Posterior cingulate gyrus (tissue), 11 donors: ENCODE results near the gene TGFBI.

Experiments
- DNase-seq, 10 donors: peaks; one replicate each; pipeline versions ENCODE4 v3.0.0 to v3.0.0-alpha.2; 2020 to 2021; ENCODE audit warnings: mixed read lengths in 3 of 10
- intact Hi-C: fragments of 100-400 bp; cut with DNase I; formaldehyde crosslinking; loops from one replicate; pipeline ENCODE4 v1.15.1; 2023

TGFBI gene

DNA sequence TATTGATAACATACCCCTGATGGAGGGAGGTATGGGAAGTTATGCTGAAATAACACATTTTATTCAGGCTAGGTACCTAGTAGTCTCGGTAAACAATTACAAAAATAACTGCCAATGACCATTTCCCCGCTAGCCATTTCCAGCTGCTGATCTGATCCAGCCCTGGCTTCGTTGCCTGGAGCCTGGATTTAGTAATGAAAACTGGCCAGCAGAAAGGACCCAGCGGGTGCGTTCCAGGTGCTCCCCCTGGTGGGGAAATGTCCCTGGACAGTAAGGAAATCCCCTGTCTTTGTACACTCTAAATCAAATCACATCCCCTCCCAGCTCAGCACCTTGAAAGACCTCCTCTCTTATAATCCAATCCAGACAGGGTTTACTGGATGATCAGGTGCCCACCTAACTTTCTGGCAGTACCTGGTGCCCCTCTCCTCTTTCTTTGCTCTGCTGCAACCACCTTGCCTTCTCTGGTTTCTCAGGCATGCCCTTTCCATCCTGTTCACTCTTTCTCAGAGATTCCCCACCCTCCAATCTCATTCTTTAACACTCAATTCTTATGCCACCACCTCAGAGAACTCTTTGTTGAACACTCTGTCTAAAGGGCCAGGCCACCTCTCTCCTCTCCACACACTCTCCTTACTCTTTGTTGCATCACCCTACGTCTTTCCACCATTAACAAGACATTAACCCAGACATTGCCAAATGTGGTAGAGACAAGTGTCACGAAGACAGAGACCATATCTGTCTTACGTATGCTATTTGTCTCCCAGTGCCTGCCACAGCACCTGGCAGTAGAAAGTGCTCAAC is 53.8 kb downstream of the TGFBI start:
- intact Hi-C loops: loop anchor here (10.0 kb wide), 1 partner anchor 138 kb away; no protein-coding TSS in a partner anchor
- DNase-seq: peak in 5 of 10 donors; percentile 19 to 56 (median 48)

DNA sequence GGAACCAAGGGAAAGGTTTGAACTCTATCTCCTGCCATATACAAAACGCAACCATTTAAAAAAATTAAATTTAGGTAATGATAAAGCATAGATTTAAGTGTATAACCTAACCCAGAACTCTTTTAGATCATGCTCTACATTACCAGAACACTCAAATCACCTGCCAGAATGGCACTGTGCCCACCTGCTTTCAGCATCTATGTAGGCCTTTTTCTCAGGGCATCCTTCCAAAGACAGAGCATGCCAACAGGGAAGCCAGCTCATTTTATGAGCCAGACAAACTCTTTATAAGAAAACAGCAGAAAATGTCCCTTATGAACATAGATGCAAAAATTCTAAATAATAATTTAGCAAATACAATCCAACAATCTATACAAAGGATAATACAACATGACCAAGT is 55.9 kb downstream of the TGFBI start:
- intact Hi-C loops: loop anchor here (10.0 kb wide), 1 partner anchor 140 kb away; no protein-coding TSS in a partner anchor
- DNase-seq: peak in 3 of 10 donors; percentile 20 to 29 (median 23)

- intact Hi-C loops: loop anchor here (10.0 kb wide), 1 partner anchor 142 kb away; no protein-coding TSS in a partner anchor
- no peak for DNase-seq
Observed at GRCh38 chr5:136086783-136087566, 58.2 kb downstream of the TGFBI start.

DNA sequence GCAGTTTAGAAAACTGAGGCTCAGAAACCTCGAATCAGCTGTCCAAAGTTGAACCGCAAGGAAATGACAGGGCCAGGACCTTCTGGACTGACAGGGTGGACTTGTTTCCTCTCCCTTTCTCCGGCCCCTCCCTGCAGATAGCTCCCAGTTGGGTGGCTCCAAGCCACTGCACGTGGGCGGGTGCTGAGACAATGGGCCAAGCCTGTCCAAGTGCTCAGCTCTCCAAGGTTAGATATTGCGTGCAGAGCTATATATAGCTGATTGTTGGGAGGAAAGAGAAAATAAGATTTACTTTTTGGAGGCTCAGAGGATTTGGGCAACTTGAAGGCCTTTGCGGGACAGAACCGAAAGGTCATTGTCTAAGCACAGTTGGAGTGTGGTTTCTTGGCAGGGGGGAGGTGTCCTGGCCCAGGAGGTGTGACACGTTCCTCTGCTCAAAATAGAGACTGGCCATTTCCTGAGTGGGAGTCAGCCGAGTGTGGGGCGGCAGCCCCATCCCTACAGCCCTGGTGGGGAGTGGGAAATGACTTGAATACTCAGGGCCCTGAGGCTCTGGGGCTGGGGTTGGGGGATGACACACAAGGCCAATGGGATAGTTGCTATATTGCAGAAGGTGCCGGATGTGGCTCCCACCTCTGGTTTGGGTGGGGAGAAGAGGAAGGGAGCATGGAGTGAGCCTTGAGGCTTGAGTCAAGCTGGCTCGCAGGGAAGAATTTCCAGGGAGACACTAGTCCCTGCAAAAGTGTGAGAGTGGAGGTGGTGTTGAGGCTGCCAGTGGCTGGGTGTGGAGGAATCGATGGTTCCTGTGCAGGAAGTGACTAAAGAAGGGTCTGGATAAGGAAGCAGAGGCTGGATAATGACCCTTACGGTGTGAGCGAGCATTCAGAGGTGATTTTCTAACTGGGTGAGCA is 59.4 kb downstream of the TGFBI start:
- DNase-seq: peak in 1 of 10 donors; percentile 80
- intact Hi-C loops: loop anchor here (10.0 kb wide), 1 partner anchor 143 kb away; no protein-coding TSS in a partner anchor

- intact Hi-C loops: loop anchor here (10.0 kb wide), 1 partner anchor 145 kb away; no protein-coding TSS in a partner anchor
Observed at GRCh38 chr5:136089791-136090190, 61.0 kb downstream of the TGFBI start.

DNA sequence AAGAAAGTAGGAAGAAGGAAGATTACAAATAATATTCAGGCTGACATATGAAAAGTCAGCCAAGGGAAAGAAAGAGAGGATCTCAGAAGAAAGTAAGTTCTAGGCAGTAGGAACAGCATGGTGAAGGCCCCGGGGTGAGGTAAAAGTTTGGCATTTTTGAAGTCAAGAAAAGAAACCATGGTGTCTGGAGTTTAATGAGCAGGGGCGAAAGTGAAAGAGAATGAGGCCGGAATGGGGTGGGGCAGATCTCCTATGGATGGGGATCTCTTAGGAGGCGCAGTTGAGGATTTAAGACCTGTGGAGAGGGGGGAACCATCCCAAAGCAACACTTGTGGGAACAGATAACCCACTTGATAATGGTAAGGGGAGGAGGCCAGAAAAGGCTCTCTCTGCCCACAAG is 61.5 kb downstream of the TGFBI start:
- DNase-seq: no peak
- intact Hi-C loops: no loop called here

More at GRCh38 chr5:136089791-136090190, 61.0 kb downstream of the TGFBI start:
- no peak for DNase-seq

- intact Hi-C loops: no loop called here
- DNase-seq: no peak
Observed at GRCh38 chr5:136094189-136094912, 65.6 kb downstream of the TGFBI start.

- intact Hi-C loops: no loop called here
- no peak for DNase-seq
Observed at GRCh38 chr5:136094913-136095641, 66.3 kb downstream of the TGFBI start.

DNA sequence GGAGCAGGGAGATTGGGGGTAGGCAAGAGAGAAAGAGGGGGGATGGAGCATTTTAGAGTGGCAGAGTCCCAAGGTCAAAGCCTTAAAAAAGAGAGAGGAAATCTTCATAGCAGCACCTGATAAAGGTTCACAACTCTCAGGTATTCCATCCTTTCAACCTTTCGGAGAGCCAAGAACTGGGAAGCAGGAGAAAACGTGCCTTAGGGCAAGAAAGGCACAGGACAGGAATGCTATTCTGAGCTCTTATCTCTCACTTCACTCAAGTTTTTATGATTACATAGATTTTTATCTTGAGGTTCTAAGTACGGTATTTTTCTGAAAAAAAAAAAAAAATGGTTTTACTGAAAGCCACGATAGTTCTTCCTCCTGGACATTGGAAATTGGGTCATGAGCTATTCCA is 69.4 kb downstream of the TGFBI start:
- intact Hi-C loops: no loop called here

GRCh38 chr5:136099870-136100269 is 71.1 kb downstream of the TGFBI start:
- intact Hi-C loops: no loop called here
- no peak for DNase-seq

More for the DNA sequence above, 69.4 kb downstream of the TGFBI start:
- DNase-seq: no peak

GRCh38 chr5:136101884-136102283 is 73.1 kb downstream of the TGFBI start:
- intact Hi-C loops: no loop called here
- no peak for DNase-seq

GRCh38 chr5:136103118-136103517 is 74.3 kb downstream of the TGFBI start:
- intact Hi-C loops: no loop called here
- DNase-seq: no peak

DNA sequence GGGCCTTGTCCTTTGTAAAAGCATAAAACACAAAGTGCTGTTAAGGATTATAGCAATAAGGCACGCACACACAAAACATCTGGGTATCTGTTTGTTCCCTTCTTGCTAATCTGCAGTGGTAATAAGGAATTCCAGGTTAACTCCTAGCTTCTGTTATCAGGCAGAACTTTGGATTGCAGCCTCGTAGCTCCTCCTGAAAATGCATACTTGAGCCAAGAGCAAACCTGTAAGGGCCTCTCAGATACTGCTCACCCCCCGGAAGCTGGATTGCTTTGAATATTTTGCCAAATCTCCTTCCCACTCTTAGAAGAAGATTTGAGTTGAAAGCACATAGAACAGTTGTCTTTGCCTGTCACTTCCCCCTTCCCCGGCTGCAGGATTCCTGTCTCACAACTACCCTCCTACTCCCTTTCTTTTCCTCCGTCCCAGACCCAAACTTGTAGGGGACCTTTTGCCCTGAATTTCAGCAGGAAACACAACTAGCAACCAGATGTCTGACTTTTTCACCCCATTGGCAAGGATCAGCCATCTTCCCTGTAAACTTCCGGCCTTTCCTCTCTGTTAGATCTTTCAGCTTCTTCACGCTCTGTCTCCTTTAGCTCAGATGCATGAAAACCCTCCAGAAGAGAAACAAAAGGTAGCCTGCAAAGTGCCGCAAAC is 75.6 kb downstream of the TGFBI start:
- no peak for DNase-seq
- intact Hi-C loops: no loop called here

DNA sequence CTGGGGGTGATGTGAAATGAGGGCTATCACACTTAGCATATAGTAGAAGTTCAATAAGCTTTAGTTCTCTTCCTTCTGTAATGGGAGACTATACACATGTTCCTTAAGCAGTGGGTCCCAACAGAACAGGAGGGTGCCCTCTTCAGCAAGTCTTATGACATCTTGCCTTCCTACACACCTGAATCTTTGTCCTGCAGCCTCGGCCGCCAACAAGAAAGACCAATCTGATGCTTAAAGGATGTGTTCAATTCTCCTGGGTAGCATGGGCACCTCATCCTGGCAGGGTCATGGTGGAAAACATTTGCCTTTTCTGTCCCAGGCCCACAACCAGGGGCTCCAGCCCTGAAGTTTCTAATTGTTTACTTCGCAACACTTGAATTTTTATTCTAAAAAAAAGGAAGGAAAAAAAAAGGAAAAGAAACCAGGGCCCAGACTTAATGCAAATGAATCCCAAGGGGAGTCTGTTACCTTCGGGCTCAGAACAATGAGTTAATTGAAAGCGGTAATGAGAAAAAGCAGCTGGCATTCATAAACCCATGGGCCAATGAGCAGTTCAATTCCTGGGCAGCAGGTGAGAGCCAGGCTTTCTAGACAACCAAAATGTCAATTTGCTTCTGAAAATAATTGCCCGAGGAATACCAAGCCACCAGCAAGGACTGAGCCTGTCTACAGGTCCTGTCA is 77.7 kb downstream of the TGFBI start:
- intact Hi-C loops: no loop called here
- no peak for DNase-seq

DNA sequence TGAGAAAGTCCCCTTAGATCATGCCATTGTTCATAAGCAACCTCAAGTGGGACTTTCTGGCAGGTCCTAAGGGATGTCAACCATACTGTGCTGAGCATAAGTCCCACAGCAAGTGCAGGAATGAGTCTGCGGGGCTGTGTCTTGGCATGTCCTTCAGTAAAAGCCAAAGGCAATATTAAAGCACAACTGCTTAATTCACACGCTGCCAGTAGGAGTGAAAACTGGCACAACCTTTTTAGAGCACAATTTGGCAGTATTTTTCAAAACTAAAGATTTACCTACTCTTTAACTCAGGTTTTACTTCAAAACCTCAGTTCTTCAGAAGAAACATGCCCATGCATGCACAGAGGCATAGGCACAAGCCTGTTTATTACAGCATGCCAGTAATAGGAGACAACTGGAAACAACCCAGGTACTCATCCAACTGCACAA is 79.4 kb downstream of the TGFBI start:
- intact Hi-C loops: no loop called here
- DNase-seq: no peak

DNA sequence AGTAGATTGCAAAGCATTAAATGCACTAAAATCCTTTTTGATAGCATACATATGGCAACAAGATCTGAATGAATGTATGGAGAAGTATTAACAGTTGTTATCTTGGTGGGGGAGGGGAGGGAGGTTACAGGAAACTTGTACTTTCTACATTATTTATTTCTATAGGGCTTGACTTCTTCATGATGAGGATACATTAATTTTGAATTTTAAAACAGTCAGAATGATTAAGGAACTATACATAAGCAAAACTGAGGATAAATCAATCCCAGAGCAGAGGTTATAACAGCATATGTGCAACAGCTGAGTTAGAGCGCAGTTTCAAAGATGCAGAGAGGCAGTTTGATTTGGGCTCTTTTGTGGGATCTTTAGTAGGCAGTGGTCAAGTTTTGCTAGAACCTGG is 80.0 kb downstream of the TGFBI start:
- DNase-seq: no peak
- intact Hi-C loops: no loop called here

DNA sequence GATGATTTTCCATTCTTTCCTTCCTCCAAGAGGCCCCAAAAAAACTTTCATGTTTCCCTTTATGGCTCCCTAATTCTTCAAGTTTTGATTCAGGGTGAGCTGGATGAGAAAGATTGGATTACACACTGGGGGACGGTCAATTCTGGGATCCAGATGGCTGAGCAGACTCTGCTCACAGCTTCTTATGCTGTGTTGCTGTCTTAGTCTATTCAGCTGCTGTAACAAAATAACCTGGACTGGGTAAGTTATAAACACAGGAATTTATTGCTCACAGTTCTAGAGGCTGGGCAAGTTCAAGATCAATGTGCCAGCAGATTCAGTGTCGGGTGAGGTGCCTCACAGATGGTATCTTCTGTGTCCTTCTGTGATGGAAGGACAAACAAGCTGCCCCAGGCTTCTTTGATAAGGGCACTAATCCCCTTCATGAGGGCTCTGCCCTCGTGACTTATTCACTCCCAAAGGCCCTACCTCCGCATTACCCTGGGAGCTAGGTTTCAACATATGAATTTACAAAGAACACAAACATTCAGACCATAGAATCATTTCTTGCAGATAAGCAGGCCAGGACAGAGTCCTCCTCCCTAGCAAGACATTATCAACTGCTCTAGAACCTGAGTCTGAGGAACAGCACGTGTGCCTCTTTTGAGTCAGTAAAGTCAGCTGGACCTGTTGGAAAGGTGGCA is 80.8 kb downstream of the TGFBI start:
- no peak for DNase-seq
- intact Hi-C loops: no loop called here
